GM23338 (cell line): ENCODE measurements around the gene GK.

Experiments
- CTCF ChIP-seq, 2 experiments: fragments of 200-600 bp in 1 of 2; sonication (generic) in 1 of 2; conservative IDR thresholded peaks; 2 replicates each; pipeline versions ENCODE4 v1.5.1 to v1.6.1; 2016 to 2017; ENCODE audit warnings: antibody characterized with exemption in 2 of 2, low read depth in 2 of 2, mild to moderate bottlenecking in 2 of 2, moderate library complexity in 1 of 2
- ETS1 ChIP-seq: IDR thresholded peaks from 2 replicates; pipeline ENCODE4 v1.6.1; 2016; ENCODE audit warnings: antibody characterized with exemption
- EZH2 ChIP-seq: fragments of 200-600 bp; sonication (generic); IDR thresholded peaks from one replicate; pipeline ENCODE4 v1.8.0; 2017; ENCODE audit warnings: antibody characterized with exemption, mild to moderate bottlenecking, low read depth; ENCODE audit not compliant: unreplicated experiment
- JUNB ChIP-seq: IDR thresholded peaks from one replicate; pipeline ENCODE4 v1.6.1; 2016; ENCODE audit warnings: antibody characterized with exemption; ENCODE audit not compliant: unreplicated experiment
- POLR2AphosphoS5 ChIP-seq: IDR thresholded peaks from 2 replicates; pipeline ENCODE4 v1.6.1; 2016; ENCODE audit warnings: antibody characterized with exemption, low read depth

- TF ChIP-seq JUNB (no peak), ETS1 (no peak), CTCF (conservative IDR thresholded peaks at IDR 0.05; ENCODE audit: low read depth in 2 of 2) (no peak), POLR2AphosphoS5 (no peak), EZH2 (no peak)
Measured at GRCh38 chrX:30693999-30694650, 40.9 kb downstream of the GK start.
